Measurements from ENCODE around the gene FOXF1.

FOXF1 gene

DNA sequence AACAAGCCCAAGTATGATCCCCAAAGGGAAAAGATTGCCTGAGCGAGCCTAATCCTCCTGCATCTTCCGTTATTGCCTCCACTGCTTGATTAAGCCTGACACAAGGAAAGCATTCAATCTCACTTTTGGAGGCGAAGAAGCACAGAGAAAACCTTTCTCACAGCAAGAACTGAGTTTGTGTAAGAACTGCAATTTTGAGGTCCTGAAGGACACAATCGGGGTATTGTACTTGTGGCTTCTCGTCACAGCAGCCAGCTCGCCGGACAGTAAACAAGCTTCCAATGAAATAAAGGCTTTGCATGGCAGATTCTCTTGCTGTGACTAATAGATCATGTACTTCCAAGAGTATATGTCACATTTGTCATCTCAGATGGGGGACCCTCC lies 18.7 kb upstream of the FOXF1 start:
- DNase-seq (ENCODE audit: low spot score): no peak
- in situ Hi-C loops (cut with MboI; ENCODE audit: low pct_unique_long_range_greater_than_20kb, low sequenced_read_pairs, unreplicated experiment): no loop called here
- TF ChIP-seq, protein P1, sequence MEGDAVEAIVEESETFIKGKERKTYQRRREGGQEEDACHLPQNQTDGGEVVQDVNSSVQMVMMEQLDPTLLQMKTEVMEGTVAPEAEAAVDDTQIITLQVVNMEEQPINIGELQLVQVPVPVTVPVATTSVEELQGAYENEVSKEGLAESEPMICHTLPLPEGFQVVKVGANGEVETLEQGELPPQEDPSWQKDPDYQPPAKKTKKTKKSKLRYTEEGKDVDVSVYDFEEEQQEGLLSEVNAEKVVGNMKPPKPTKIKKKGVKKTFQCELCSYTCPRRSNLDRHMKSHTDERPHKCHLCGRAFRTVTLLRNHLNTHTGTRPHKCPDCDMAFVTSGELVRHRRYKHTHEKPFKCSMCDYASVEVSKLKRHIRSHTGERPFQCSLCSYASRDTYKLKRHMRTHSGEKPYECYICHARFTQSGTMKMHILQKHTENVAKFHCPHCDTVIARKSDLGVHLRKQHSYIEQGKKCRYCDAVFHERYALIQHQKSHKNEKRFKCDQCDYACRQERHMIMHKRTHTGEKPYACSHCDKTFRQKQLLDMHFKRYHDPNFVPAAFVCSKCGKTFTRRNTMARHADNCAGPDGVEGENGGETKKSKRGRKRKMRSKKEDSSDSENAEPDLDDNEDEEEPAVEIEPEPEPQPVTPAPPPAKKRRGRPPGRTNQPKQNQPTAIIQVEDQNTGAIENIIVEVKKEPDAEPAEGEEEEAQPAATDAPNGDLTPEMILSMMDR (IDR thresholded peaks at IDR 0.05; ENCODE audit: extremely low read depth, insufficient read depth, missing control alignments): no peak

DNA sequence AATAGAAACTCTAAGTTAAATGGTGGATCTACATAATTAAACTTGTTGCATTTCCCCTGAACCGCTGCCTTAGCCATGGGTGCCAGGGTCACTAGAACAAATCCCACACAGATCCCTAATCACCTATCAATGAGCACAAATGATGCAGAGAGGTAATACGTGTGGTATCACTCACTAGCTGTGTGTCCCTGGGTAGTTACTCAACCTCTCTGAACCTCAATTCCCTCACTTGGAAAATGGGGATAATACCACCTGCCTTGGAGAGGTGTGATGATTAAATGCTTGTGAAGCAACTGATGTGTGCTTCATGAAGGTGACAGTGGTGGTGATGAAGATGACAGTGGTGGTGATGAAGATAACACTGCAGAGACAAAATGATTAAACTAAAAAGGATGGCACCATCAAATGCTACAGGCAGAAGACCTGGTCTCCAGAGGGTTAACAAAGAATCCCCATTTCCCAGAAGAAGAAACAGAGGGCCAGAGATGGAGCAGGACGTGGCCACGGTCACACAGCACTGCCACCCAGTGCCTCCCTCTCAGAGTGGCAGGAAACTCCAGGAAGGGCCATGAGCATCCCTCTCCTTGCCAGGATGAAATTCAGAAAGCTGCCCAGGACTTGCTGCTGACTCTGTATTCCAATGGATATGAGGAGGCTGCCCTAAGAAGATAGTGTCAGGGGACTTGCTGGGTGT lies 17.9 kb upstream of the FOXF1 start:
- in situ Hi-C loops (cut with MboI; ENCODE audit: low pct_unique_long_range_greater_than_20kb, low sequenced_read_pairs, unreplicated experiment): no loop called here
- TF ChIP-seq, protein P1 (IDR thresholded peaks at IDR 0.05; ENCODE audit: extremely low read depth, insufficient read depth, missing control alignments): no peak
- no peak for DNase-seq (ENCODE audit: low spot score)

DNA sequence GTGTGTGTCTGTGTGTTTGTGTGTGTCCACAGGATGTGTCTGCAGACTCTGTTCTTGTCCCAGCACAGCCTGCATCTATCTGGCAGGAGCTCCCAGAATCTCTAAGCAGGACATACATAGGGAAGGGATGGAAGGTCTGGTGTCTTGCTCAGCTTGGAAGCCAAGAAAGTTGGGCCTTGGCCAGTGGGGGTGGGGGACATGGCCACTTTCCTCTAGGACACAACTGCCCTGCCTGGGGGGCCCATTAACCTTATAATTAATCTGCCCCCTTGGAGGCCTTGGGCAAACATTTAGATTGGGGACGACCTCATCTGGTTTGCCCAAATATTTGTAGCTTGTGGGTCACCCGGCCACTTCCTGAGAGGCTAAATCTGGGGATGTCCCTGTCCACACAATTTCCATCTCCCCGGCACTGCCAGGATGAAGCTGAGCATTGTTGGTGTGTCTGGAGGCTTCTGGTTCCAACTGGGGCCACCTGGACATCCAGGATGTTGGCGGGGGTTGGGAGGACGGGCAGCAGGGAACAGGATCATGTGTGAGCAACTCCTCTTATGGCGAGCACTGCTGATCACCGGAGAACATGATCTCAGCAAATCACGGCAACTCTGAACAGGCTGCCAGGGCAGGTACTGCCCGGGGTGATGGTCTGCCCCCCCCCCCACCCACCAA lies 17.2 kb upstream of the FOXF1 start:
- TF ChIP-seq, protein P1 (IDR thresholded peaks at IDR 0.05; ENCODE audit: extremely low read depth, insufficient read depth, missing control alignments): no peak
- in situ Hi-C loops (cut with MboI; ENCODE audit: low pct_unique_long_range_greater_than_20kb, low sequenced_read_pairs, unreplicated experiment): no loop called here
- no peak for DNase-seq (ENCODE audit: low spot score)

DNA sequence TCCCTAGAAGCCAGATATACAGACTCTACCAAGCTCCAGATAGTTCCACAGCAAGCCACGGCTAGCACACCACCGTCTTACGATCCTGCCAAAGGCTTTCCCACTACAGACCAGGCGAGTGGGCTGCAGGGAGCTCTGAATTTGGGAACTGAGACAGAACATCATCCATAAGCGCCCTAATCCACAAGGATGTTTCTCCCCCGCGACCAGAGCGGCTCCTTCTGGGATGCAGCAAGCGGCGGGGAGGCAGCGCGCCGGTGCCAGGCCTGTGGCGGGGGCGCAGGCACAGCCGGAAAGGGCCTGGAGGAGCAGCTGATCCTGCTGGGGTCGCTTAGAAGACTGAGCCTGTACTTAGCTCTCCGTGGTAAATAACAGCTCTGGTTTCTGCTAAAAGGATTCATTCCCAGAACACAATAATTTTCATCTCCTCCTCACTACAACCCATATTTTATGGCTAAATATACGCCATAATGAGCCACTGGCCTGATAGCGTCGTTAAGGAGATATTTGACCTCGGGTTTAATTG lies 16.2 kb upstream of the FOXF1 start:
- in situ Hi-C loops (cut with MboI; ENCODE audit: low pct_unique_long_range_greater_than_20kb, low sequenced_read_pairs, unreplicated experiment): no loop called here
- no peak for DNase-seq (ENCODE audit: low spot score)
- TF ChIP-seq, protein P1 (IDR thresholded peaks at IDR 0.05; ENCODE audit: extremely low read depth, insufficient read depth, missing control alignments): no peak

DNA sequence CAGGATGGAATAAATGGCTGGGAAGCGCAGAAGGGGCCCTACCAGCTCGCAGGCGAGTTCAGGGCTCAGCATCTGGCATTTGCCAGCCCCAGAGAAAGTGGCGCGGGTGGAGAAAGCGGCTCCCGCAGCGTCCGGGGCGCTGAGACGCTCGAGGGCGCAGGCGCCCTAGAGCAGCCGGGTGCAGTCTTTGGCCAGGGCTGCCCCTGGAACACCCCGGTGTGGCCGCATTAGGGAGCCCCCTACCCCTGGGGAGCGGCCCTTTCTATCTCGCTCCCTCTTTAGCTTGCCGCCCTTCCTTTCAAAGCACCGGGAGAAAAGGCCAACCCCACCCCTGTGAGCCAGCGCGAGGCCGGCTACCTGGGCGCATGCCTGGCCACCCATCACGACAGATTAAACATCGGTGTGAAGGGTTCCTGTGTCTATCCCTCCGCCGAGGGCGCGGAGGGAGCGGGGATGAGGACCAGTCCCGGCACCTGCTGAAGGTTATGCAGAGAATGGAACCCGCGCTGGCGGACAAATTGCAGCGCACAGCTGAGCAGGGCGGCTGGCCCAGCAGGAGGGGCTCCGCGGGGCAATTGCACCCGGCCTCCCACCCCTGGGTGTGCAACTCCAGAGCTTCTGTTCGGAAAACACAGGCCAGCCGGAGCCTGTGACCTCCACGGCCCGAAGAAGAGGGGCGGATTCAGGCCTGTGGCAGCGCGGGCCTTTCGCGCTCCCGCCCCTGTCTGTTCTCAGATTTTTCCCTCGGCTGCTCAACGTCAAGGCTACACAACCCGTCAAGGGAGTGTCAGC lies 15.6 kb upstream of the FOXF1 start:
- in situ Hi-C loops (cut with MboI; ENCODE audit: low pct_unique_long_range_greater_than_20kb, low sequenced_read_pairs, unreplicated experiment): no loop called here
- TF ChIP-seq, protein P1 (IDR thresholded peaks at IDR 0.05; ENCODE audit: extremely low read depth, insufficient read depth, missing control alignments): no peak
- no peak for DNase-seq (ENCODE audit: low spot score)

DNA sequence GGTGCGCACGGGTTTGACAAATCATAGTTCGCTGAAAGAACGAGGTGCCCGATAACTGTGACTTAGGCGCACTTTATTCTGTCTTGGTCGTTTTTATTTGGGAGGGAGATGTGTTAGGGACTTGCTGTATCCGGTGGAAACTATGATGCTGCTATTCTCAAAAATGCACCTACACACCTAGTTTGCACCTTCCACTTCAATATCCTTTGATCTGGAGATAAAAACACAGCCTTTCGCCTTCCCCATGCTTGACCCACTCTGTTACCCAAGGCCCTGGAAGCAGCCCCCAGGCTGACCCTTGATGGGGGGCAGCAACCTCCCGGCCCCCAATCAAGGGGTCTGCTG lies 15.0 kb upstream of the FOXF1 start:
- DNase-seq (ENCODE audit: low spot score): peak; percentile 28
- TF ChIP-seq, protein P1 (IDR thresholded peaks at IDR 0.05; ENCODE audit: extremely low read depth, insufficient read depth, missing control alignments): no peak
- in situ Hi-C loops (cut with MboI; ENCODE audit: low pct_unique_long_range_greater_than_20kb, low sequenced_read_pairs, unreplicated experiment): no loop called here

All from GM13977 (cell line).